DOHH2 (cell line): Measurements from ENCODE around the gene FRMPD1.

ENCODE experiments used
- H3F3A ChIP-seq: fragments of 200-600 bp; sonication (generic), shearing (Covaris generic); 2 replicates; pipeline ENCODE4 v1.6.0; 2016; ENCODE audit warnings: antibody characterized with exemption, mild to moderate bottlenecking; ENCODE audit not compliant: control insufficient read depth, insufficient read depth
- H3K27ac ChIP-seq: fragments of 200-600 bp; sonication (generic); 2 replicates; pipeline ENCODE4 v1.5.1; 2014; ENCODE audit warnings: low read depth, mild to moderate bottlenecking, low read length, moderate library complexity
- H3K27me3 ChIP-seq: fragments of 200-600 bp; sonication (generic); 2 replicates; pipeline ENCODE4 v1.6.1; 2014; ENCODE audit warnings: mild to moderate bottlenecking, low read length, mixed read lengths; ENCODE audit not compliant: control insufficient read depth
- H3K36me3 ChIP-seq: fragments of 200-600 bp; sonication (generic); 2 replicates; pipeline ENCODE4 v1.6.1; 2014; ENCODE audit warnings: mild to moderate bottlenecking, low read length, moderate library complexity, mixed read lengths; ENCODE audit not compliant: control insufficient read depth
- H3K4me1 ChIP-seq: fragments of 200-600 bp; sonication (generic); 2 replicates; pipeline ENCODE4 v1.6.1; 2014; ENCODE audit warnings: mild to moderate bottlenecking, low read length, mixed read lengths; ENCODE audit not compliant: control insufficient read depth
- H3K4me2 ChIP-seq: fragments of 200-600 bp; sonication (generic); 2 replicates; pipeline ENCODE4 v1.6.0; 2014; ENCODE audit warnings: mild to moderate bottlenecking, low read length, moderate library complexity
- H3K4me3 ChIP-seq: fragments of 200-600 bp; sonication (generic); 2 replicates; pipeline ENCODE4 v1.5.1; 2014; ENCODE audit warnings: mild to moderate bottlenecking, low read length, mixed read lengths
- H3K79me2 ChIP-seq: fragments of 200-600 bp; sonication (generic); 2 replicates; pipeline ENCODE4 v1.6.1; 2014; ENCODE audit warnings: mild to moderate bottlenecking, low read length, mixed read lengths; ENCODE audit not compliant: control insufficient read depth
- H3K9me2 ChIP-seq: fragments of 200-600 bp; sonication (generic); replicated peaks from 2 replicates; pipeline ENCODE4 v1.6.1; 2014; ENCODE audit warnings: mild to moderate bottlenecking, low read length, mixed read lengths; ENCODE audit not compliant: control insufficient read depth
- H3K9me3 ChIP-seq: fragments of 200-600 bp; sonication (generic); 2 replicates; pipeline ENCODE4 v1.6.1; 2014; ENCODE audit warnings: antibody characterized with exemption, low read length, mixed read lengths; ENCODE audit not compliant: control insufficient read depth, insufficient read depth
- H4K20me1 ChIP-seq: fragments of 200-600 bp; sonication (generic); 2 replicates; pipeline ENCODE4 v1.6.0; 2014; ENCODE audit warnings: low read depth, mild to moderate bottlenecking, antibody characterized with exemption, low read length, moderate library complexity; ENCODE audit not compliant: control insufficient read depth, insufficient read depth
- CTCF ChIP-seq: fragments of 200-600 bp; sonication (generic); IDR thresholded peaks from one replicate; pipeline ENCODE4 v1.5.1; 2014; ENCODE audit warnings: antibody characterized with exemption, mild to moderate bottlenecking, low read depth, low read length; ENCODE audit not compliant: poor library complexity, severe bottlenecking
- EZH2phosphoT487 ChIP-seq: fragments of 200-600 bp; sonication (generic); IDR thresholded peaks from 2 replicates; pipeline ENCODE4 v1.6.1; 2017; ENCODE audit warnings: borderline replicate concordance, mild to moderate bottlenecking, antibody characterized with exemption, low read length, moderate library complexity, mixed read lengths

Gene FRMPD1

GRCh38 chr9:37740631-37741328, 90.0 kb downstream of the FRMPD1 start:
- H3K9me3 ChIP-seq = no peaks in the 10 kb centered on the region
- H3K9me2 ChIP-seq = no peaks in the 10 kb centered on the region
- H3K27ac ChIP-seq = no peak overlapping the region
- H3K27me3 ChIP-seq = peaks cover 7% of the 10 kb centered on the region; the same call in 1 of the 2 replicates
- H4K20me1 ChIP-seq = no peaks in the 10 kb centered on the region
- TF ChIP-seq EZH2phosphoT487 (no peak), CTCF (no peak)
- H3F3A ChIP-seq = no peaks in the 10 kb centered on the region
- H3K4me3 ChIP-seq = no peak overlapping the region
- H3K79me2 ChIP-seq = no peaks in the 10 kb centered on the region
- H3K4me2 ChIP-seq = no peak overlapping the region
- H3K36me3 ChIP-seq = no peaks in the 10 kb centered on the region
- no peaks in the 10 kb centered on the region for H3K4me1 ChIP-seq

- Histone ChIP-seq H3K4me3 (no peak overlapping the region), H3K4me2 (no peak overlapping the region), H3K27me3 (peaks cover 4% of the 10 kb centered on the region; the same call in 1 of the 2 replicates), H3K9me3 (no peaks in the 10 kb centered on the region), H3K4me1 (no peaks in the 10 kb centered on the region), H3K27ac (no peak overlapping the region), H3F3A (no peaks in the 10 kb centered on the region), H3K36me3 (no peaks in the 10 kb centered on the region), H4K20me1 (no peaks in the 10 kb centered on the region), H3K9me2 (no peaks in the 10 kb centered on the region), H3K79me2 (no peaks in the 10 kb centered on the region)
- no peak for TF ChIP-seq CTCF
- TF ChIP-seq EZH2phosphoT487 = no peak
Measured at GRCh38 chr9:37745970-37746369, 95.2 kb downstream of the FRMPD1 start.

GRCh38 chr9:37746448-37747270, 95.9 kb downstream of the FRMPD1 start:
- Histone ChIP-seq H3F3A (no peaks in the 10 kb centered on the region), H3K79me2 (no peaks in the 10 kb centered on the region), H3K27ac (no peak overlapping the region), H3K9me2 (no peaks in the 10 kb centered on the region), H4K20me1 (no peaks in the 10 kb centered on the region), H3K4me3 (no peak overlapping the region), H3K36me3 (no peaks in the 10 kb centered on the region), H3K27me3 (peaks cover 4% of the 10 kb centered on the region; the same call in 1 of the 2 replicates), H3K9me3 (no peaks in the 10 kb centered on the region), H3K4me2 (no peak overlapping the region), H3K4me1 (no peaks in the 10 kb centered on the region)
- TF ChIP-seq CTCF (no peak), EZH2phosphoT487 (no peak)
